ENCODE data around the gene FARP1.
"Not testable (repeated sequence)": the region's sequence is repeated elsewhere in the genome, so short reads cannot be mapped to it uniquely, and the experiment has no call there.

FARP1 gene

GRCh38 chr13:98267080-98267912, 124.4 kb downstream of the FARP1 start:
- no peak for DNase-seq

GRCh38 chr13:98269386-98269785, 126.5 kb downstream of the FARP1 start:
- DNase-seq, result no peak

GRCh38 chr13:98270819-98271218, 127.9 kb downstream of the FARP1 start:
- DNase-seq, result no peak

- not testable (repeated sequence) for DNase-seq
Observed at GRCh38 chr13:98271646-98272045, 128.8 kb downstream of the FARP1 start.

- no peak for DNase-seq
Observed at GRCh38 chr13:98272549-98272948, 129.7 kb downstream of the FARP1 start.

GRCh38 chr13:98273067-98273823, 130.4 kb downstream of the FARP1 start:
- no peak for DNase-seq

- no peak for DNase-seq
Observed at GRCh38 chr13:98273824-98274742, 131.2 kb downstream of the FARP1 start.

- DNase-seq, result no peak
Observed at GRCh38 chr13:98274921-98275487, 132.1 kb downstream of the FARP1 start.

- no peak for DNase-seq
Observed at GRCh38 chr13:98275681-98276171, 132.8 kb downstream of the FARP1 start.

- DNase-seq, result no peak
Observed at GRCh38 chr13:98276486-98276885, 133.6 kb downstream of the FARP1 start.

- no peak for DNase-seq
Observed at GRCh38 chr13:98278068-98278724, 135.3 kb downstream of the FARP1 start.

GRCh38 chr13:98279473-98280175, 136.7 kb downstream of the FARP1 start:
- no peak for DNase-seq

- DNase-seq, result no peak
Observed at GRCh38 chr13:98280176-98280510, 137.2 kb downstream of the FARP1 start.

- no peak for DNase-seq
Observed at GRCh38 chr13:98284679-98285078, 141.8 kb downstream of the FARP1 start.

GRCh38 chr13:98285317-98285716, 142.4 kb downstream of the FARP1 start:
- DNase-seq, result no peak

- no peak for DNase-seq
Observed at GRCh38 chr13:98285852-98286594, 143.1 kb downstream of the FARP1 start.

GRCh38 chr13:98286799-98287198, 143.9 kb downstream of the FARP1 start:
- DNase-seq, result no peak

GRCh38 chr13:98288211-98288610, 145.3 kb downstream of the FARP1 start:
- no peak for DNase-seq

GRCh38 chr13:98289339-98289945, 146.5 kb downstream of the FARP1 start:
- DNase-seq, result no peak

- DNase-seq, result no peak
Observed at GRCh38 chr13:98290261-98290660, 147.4 kb downstream of the FARP1 start.
